GM19324 (cell line): ENCODE results near the gene SPOCD1.

Experiments
- ATAC-seq: cut with Tn5 transposase; IDR thresholded peaks from one replicate; pipeline ENCODE4 v1.9.1; 2021; ENCODE audit warnings: mild to moderate bottlenecking, moderate library complexity; ENCODE audit not compliant: unreplicated experiment, low FRiP score

Gene SPOCD1

GRCh38 chr1:31776032-31776431 is 39.8 kb downstream of the SPOCD1 start:
- ATAC-seq: no peak

- ATAC-seq: no peak
These were observed 40.4 kb downstream of the SPOCD1 start for GRCh38 chr1:31775210-31775999.

GRCh38 chr1:31774495-31774894 is 41.3 kb downstream of the SPOCD1 start:
- no peak for ATAC-seq

- no peak for ATAC-seq
These were observed 42.0 kb downstream of the SPOCD1 start for GRCh38 chr1:31773861-31774260.

- ATAC-seq: no peak
These were observed 43.1 kb downstream of the SPOCD1 start for GRCh38 chr1:31772669-31773248.

GRCh38 chr1:31771891-31772668 is 43.7 kb downstream of the SPOCD1 start:
- ATAC-seq: no peak

- no peak for ATAC-seq
These were observed 46.0 kb downstream of the SPOCD1 start for GRCh38 chr1:31769720-31770390.

GRCh38 chr1:31768939-31769704 is 46.7 kb downstream of the SPOCD1 start:
- ATAC-seq: no peak

- no peak for ATAC-seq
These were observed 47.4 kb downstream of the SPOCD1 start for GRCh38 chr1:31768407-31768907.

- ATAC-seq: no peak
These were observed 48.6 kb downstream of the SPOCD1 start for GRCh38 chr1:31767225-31767624.

- ATAC-seq: no peak
These were observed 50.3 kb downstream of the SPOCD1 start for GRCh38 chr1:31765516-31765915.

- ATAC-seq: no peak
These were observed 50.8 kb downstream of the SPOCD1 start for GRCh38 chr1:31765041-31765467.

GRCh38 chr1:31764312-31765040 is 51.3 kb downstream of the SPOCD1 start, which contains the start of gene ADGRB2:
ADGRB2 (minus strand) TSS chr1:31764340; CDS start chr1:31757221, 7,119 bp downstream.
- ATAC-seq: no peak

GRCh38 chr1:31763671-31764311 is 52.0 kb downstream of the SPOCD1 start:
- no peak for ATAC-seq

- no peak for ATAC-seq
These were observed 52.8 kb downstream of the SPOCD1 start for GRCh38 chr1:31762726-31763670.

GRCh38 chr1:31762323-31762722 is 53.5 kb downstream of the SPOCD1 start:
- no peak for ATAC-seq

- no peak for ATAC-seq
These were observed 53.9 kb downstream of the SPOCD1 start for GRCh38 chr1:31761883-31762282.
